Germinal center (tissue), 1 donor: ENCODE results near the gene UACA.
"Not testable (repeated sequence)": the region's sequence is repeated elsewhere in the genome, so short reads cannot be mapped to it uniquely, and the experiment has no call there.

ENCODE experiments used
- DNase-seq: peaks from one replicate; pipeline ENCODE4 v3.0.0; 2012; ENCODE audit warnings: mixed read lengths, low spot score

UACA gene

GRCh38 chr15:70664494-70664893 lies 98.9 kb downstream of the UACA start:
- no peak for DNase-seq

- not testable (repeated sequence) for DNase-seq
Measured at GRCh38 chr15:70663069-70663468, 100.3 kb downstream of the UACA start.

- DNase-seq = no peak
Measured at GRCh38 chr15:70659662-70660061, 103.7 kb downstream of the UACA start.

- no peak for DNase-seq
Measured at GRCh38 chr15:70658641-70659040, 104.7 kb downstream of the UACA start.

GRCh38 chr15:70653426-70653825 lies 109.9 kb downstream of the UACA start:
- no peak for DNase-seq

GRCh38 chr15:70652341-70652740 lies 111.0 kb downstream of the UACA start:
- no peak for DNase-seq

GRCh38 chr15:70651303-70651845 lies 112.0 kb downstream of the UACA start:
- no peak for DNase-seq

GRCh38 chr15:70650567-70651302 lies 112.6 kb downstream of the UACA start:
- no peak for DNase-seq

- DNase-seq = no peak
Measured at GRCh38 chr15:70647396-70647795, 116.0 kb downstream of the UACA start.

- DNase-seq = no peak
Measured at GRCh38 chr15:70646169-70646568, 117.2 kb downstream of the UACA start.

GRCh38 chr15:70643783-70644125 lies 119.6 kb downstream of the UACA start:
- DNase-seq = no peak

GRCh38 chr15:70643106-70643782 lies 120.1 kb downstream of the UACA start:
- DNase-seq = no peak

GRCh38 chr15:70636540-70637165 lies 126.7 kb downstream of the UACA start:
- no peak for DNase-seq

- DNase-seq = no peak
Measured at GRCh38 chr15:70635895-70636294, 127.5 kb downstream of the UACA start.

GRCh38 chr15:70633991-70634390 lies 129.4 kb downstream of the UACA start:
- no peak for DNase-seq

- no peak for DNase-seq
Measured at GRCh38 chr15:70633103-70633831, 130.1 kb downstream of the UACA start.

GRCh38 chr15:70632491-70633102 lies 130.8 kb downstream of the UACA start:
- no peak for DNase-seq

GRCh38 chr15:70632079-70632478 lies 131.3 kb downstream of the UACA start:
- no peak for DNase-seq

GRCh38 chr15:70629735-70630273 lies 133.6 kb downstream of the UACA start:
- no peak for DNase-seq

GRCh38 chr15:70628549-70628896 lies 134.8 kb downstream of the UACA start:
- DNase-seq = no peak

- no peak for DNase-seq
Measured at GRCh38 chr15:70627734-70628548, 135.4 kb downstream of the UACA start.
